HG02642 (cell line): Measurements from ENCODE around the gene POMGNT2.

Experiments used
- ATAC-seq: cut with Tn5 transposase; IDR thresholded peaks from one replicate; pipeline ENCODE4 v1.9.1; 2021; ENCODE audit warnings: mild to moderate bottlenecking; ENCODE audit not compliant: unreplicated experiment, poor library complexity

POMGNT2 gene

DNA sequence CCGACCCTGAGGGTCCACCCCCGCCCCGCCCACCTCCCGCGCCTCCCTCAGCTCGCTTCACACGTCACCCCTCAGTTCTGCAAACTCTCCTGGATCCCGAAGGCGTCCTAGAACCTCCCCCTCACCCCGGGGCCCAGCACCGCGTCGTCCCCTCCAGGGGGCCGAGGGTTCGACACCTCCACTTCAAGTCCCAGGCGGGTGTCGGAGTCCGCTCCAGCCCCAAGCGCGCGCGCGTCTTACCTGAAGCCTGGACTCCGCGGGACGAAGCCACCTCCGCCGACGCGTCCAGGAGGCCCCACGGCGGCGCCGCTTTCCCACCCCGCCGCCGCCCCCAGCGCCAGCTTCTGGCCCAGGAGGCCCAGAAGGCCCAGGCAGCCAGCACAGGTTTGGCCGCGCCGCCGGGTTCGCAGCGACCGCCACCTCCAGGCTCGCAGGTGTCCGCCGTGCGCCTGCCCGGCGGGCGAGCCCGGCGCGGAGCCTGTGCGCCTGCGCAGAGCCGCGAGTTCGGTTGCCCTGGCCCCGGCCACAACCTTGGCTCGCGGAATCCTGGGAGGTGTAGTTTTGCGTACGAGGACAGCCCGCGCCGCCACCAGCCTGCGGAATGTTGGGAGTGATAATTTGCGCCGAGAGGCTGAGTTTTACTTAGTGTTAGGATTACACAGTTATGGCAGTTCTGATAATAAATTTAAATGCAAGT lies at the start of gene POMGNT2:
TSS of gene POMGNT2 (minus strand) at position 484 of the 697 bp plus-strand sequence. CDS start 24,648 bp downstream, outside the sequence.
- ATAC-seq, result peak; percentile 95

DNA sequence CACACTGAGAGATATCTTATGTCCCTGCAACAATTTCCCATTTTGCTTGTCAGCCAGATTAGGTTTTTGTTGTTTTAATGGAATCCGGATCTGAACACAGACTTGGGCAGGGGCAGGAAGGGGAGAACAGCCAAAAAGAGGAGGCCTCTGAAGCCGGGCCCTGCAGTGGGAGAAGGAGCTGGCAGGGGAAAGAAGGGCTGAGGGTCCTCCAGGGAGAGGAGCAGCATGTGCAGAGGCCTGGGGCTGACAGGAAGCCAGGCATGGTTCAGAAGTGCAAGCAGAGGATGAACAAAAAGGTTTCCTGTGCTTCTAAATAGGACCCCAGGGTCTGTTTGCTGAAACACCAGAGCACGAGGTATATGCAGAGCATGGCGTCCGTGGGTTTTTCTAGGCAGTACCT lies 49.1 kb upstream of the POMGNT2 start:
- ATAC-seq, result no peak

DNA sequence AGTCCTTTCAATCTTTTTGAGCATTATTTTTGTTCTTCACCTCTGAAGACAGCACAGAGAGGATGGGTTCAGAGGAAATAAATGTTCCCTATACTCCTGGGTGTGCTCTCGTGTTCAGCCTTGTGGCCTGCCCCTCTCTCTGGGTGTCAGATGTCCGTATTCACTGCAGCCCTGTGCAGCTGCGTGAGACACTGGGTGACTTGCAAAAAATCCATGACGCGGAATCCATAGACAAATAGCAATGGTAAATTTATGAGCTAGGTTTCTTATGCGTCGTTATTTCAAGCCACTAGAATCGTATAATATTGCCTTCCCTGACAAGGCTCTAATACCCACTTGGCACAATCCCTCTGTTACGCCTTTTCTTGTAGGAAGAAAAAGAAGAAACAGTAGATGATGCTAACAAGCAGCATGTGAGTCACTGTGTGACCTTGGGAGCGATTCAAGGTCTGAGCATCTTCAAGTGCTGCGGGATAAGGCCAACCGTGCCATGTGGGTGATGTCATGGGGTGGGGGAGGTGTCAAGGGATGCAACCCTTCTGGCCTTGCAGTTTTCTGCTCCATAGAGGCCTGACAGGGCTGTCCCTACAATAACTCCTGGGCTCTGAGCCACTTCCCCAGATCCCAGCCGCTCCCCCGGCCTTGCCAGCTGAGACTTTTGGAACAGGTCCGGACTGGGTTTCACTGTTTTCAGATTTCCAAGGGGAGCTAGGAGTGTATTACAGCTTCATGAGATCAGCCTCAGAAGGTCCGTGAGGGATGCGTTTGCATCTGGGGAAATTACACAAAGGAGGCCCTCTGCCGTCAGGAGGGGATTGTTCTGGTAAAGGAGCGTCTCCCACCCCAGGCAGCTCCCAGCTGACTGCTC lies 47.6 kb upstream of the POMGNT2 start:
- no peak for ATAC-seq

DNA sequence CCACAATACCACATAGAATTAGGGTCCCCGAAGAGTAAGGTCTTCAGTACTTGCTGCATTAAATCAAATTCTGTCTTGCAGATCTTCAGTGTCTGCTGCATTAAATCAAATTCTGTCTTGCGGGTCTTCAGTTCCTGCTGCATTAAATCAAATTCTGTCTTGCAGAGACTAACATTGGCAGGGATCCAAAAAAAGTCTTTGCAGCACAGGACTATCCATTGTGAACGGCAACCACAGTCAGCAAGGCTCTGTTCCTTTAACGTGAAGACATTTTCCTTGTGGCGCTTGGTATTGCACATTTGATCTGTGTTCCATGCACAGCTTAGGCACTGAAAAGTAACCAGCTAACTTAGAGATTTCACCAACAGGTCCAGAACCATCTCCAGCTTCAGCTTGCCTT lies 46.8 kb upstream of the POMGNT2 start:
- no peak for ATAC-seq

GRCh38 chr3:43148033-43148432 lies 42.2 kb upstream of the POMGNT2 start:
- ATAC-seq, result no peak

GRCh38 chr3:43146599-43146998 lies 40.7 kb upstream of the POMGNT2 start:
- ATAC-seq, result no peak

GRCh38 chr3:43144761-43145490 lies 39.0 kb upstream of the POMGNT2 start:
- no peak for ATAC-seq

- ATAC-seq, result no peak
These were observed 36.6 kb upstream of the POMGNT2 start for GRCh38 chr3:43142472-43142871.

GRCh38 chr3:43138488-43139231 lies 32.8 kb upstream of the POMGNT2 start:
- ATAC-seq, result no peak

DNA sequence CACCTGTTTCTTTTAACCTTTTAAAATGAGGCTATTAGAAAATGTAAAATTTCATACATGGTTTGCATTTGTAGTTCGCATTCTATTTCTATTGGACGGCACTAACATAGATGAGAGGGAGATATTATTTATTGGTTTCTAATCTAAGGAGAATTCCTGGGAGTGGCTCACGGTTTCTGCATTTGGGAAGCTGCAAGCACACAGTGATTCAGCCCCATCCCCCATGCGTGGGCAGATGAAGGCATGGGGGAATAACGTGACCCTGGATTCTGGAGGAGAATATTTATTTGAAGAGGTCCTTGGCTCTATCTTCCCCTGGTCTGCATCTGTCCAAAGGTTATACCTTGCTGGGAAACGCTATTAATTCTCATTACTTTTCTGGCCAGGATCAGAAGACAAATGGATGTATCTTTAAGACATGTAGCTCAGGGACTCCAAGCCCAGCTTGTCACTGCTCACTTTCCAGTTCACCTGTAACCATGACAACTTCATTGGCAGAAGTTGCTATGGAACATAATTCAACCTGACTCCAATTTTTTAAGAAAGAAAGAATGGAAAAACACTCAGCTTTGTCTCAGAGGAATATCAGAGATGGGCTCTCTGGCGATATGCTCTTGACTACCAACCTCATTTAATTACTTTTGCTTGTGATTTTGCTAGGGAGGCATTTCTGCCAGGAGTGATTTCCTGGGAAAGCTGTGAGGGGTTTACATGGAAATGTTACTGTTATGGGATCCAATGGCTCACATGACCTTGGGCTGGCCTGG lies 27.2 kb upstream of the POMGNT2 start:
- no peak for ATAC-seq

DNA sequence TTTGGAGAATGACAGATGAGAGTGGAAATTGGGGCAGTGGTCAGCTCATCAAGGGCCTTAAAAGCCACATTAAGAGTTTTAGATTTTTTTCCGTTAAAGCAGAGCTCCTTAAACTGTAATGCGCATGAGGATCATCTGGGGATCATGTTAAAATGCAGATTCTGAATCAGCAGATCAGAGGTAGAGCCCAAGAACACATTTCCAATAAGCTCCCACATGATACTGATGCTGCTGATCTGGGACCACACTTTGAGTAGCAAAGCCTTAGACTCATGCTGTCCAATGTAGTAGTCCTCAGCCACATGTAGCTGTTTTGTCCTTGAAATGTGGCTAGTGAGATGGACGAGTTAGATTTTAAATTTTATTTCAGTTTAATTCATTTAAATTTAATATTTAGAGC lies 26.3 kb upstream of the POMGNT2 start:
- ATAC-seq, result no peak

DNA sequence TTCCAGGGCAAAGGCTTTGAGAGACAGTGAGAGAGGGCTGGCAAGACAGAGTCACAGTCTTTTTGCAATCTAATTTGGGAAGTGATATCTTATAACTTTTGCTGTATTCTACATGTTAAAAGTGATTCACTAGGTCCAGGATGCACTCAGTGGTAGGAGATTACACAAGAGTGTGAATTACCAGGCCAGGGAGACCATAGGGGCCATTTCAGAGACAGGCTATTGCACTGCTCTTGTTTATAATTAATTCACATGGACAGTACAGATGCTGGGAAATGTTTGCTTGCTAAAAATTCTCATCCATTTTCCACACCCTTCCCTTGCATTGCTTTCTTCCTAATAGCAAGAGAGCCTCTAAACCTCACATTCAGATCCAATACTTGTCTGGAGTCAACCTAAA lies 22.6 kb upstream of the POMGNT2 start:
- ATAC-seq, result no peak

DNA sequence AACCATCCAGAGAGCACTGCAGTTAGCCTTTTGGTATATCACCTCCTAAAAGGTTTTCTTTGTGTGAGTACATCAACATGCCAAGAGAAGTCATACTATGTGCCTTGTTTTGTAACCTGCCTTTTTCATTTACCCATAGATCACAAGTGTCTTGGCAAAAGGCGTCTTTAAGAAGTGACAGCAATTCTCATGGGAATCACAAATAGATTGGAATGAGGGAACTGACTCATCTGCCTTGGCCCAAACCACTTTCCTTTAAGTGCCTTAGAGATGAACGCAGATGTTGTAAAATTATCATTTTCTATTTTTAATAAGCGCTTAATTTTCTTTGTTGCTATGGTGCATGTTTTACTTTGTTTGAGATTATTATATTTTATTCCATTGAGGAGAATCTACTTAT lies 20.7 kb upstream of the POMGNT2 start:
- no peak for ATAC-seq

DNA sequence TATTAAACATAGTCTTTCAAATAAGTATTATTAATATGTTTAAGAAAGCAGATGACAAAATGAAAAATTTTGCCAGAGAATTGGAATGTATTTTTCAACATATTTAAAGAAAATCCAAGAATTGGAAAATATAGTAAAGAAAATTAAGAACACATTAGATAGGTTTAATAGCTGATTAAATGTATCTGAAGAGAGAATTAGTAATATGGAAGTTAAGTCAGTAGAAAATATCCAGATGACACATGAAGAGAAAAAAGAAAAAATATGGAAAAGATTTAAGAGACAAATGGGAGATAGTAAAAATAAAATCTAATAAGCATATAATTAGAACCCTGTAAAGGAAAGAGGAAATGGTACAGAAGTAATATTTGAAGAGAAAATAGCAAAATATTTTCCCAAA lies 18.0 kb upstream of the POMGNT2 start:
- no peak for ATAC-seq

DNA sequence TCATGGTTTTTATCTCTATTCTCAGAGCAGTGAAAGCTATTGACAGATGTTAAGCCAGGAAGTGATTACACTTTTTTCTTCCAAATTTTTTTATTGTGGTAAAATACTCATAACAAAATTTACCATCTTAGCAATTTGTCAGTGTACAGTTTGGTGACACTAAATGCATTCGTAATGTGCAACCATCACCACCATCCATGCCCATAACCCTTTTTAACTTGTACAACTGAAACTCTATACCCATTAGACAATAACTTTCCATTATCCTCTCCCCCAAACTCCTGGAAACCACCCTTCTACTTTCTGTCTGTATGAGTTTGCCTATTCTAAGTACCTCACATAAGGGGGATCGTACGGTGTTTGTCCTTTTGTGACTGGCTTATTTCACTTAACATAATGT lies 15.1 kb upstream of the POMGNT2 start:
- no peak for ATAC-seq

- no peak for ATAC-seq
These were observed 11.4 kb upstream of the POMGNT2 start for GRCh38 chr3:43117257-43117656.

DNA sequence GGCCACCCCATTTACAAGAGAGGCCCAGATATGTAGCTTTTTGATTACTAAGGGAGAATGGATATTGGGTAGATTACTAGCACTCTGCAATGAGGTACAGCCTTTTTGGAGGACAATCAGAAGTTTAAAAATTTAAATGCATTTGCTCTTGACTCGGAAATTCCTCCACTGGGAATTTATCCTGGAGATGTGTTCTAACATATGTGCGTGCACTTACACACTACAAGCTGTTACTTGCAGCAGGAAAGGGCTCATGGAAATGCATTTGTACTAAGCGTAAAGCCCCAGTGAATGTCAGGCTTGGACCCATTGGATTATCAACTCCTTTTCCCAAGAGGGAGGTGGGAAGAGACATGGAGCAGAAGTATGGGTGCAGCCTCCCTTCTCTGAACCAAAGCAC lies 7.8 kb upstream of the POMGNT2 start:
- ATAC-seq, result no peak

DNA sequence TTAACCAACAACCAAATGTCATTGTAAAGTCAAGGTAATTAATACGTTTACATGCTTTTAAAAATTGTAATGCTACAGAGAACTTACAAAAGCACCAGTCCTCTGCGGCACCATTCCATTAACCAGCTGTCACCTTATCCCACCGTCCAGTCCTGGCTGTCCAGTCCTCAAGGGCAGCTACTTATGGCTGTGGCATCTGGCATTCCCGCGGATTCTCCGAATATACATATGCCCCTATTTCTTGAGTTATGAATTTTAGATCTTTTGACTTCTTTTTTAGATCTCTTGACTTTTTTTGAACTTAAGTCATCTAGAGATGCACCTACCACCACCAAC lies 382 bp upstream of the POMGNT2 start:
- no peak for ATAC-seq

DNA sequence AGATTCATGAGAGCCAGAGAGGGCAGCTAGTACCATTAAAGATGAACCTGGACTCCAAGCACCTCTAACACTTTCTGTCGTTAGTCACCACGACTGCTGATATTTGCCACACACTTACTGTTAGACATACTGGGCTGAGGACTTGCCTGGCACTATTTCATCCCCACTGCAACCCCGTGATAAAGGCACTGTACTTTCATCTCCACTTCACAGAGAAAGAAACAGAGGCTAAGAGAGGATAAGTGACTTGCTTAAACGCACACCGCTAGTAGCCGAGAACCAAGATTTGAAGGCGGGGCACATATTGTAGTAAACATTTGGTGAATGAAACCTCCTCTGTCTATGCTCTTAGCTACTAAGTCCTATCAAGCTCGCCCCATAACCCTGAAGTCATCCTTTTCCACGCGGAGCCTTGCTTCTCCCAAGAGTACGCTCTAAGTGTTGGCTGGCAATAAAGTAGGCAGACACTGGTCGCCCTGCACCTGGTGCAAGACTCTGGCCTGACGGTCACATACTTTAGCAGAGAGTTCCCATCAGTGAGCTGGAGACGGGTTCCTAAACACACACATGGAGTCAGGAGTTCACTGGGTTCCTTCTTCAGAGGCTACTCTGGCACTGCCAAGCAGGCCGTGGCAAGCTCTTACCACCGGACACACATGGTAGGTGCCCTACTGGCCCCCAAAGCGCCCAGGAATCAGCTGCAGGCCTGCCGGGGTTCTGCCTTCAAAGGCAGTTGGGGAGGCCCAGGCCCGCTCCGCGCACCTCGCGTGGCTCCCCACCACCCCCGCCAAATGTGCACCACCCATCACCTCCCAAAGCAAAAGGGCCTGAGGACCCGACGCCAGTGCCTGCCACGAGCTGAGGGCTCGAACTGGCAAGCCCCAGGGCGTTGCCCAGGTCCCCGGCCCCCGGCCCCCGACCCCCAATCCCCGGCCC lies 951 bp downstream of the POMGNT2 start:
- ATAC-seq, result no peak
